GM18951 (cell line): ENCODE data around the gene KERA.

Experiments
- POLR2A ChIP-seq: IDR thresholded peaks from 4 replicates; pipeline ENCODE4 v1.6.1; 2011; ENCODE audit warnings: mild to moderate bottlenecking; ENCODE audit not compliant: insufficient read length, insufficient read depth; ENCODE audit errors: extremely low read depth
- in situ Hi-C: fragments of 300-500 bp; cut with MboI; formaldehyde crosslinking; loops from one replicate; pipeline ENCODE4 v1.12.0; 2022; ENCODE audit warnings: low sequenced_read_pairs, mixed read lengths, inconsistent platforms; ENCODE audit not compliant: unreplicated experiment

KERA gene

GRCh38 chr12:91057368-91058165, at the start of gene KERA:
Gene KERA (minus strand): TSS chr12:91058024. CDS start chr12:91056281, 1,743 bp downstream.
- in situ Hi-C loops = no loop called here
- no peak for TF ChIP-seq POLR2A

- no peak for TF ChIP-seq POLR2A
- in situ Hi-C loops = loop anchor here (10.0 kb wide), 1 partner anchor 131 kb away; no protein-coding TSS in a partner anchor
These were observed 48.5 kb upstream of the KERA start for GRCh38 chr12:91106283-91106682.

GRCh38 chr12:91105807-91106206, 48.0 kb upstream of the KERA start:
- in situ Hi-C loops = loop anchor here (10.0 kb wide), 1 partner anchor 131 kb away; no protein-coding TSS in a partner anchor

GRCh38 chr12:91104812-91105466, 47.1 kb upstream of the KERA start:
- TF ChIP-seq POLR2A = no peak

More at GRCh38 chr12:91105807-91106206, 48.0 kb upstream of the KERA start:
- no peak for TF ChIP-seq POLR2A

GRCh38 chr12:91103624-91104023, 45.8 kb upstream of the KERA start:
- in situ Hi-C loops = loop anchor here (10.0 kb wide), 1 partner anchor 129 kb away; no protein-coding TSS in a partner anchor
- TF ChIP-seq POLR2A = no peak

More at GRCh38 chr12:91104812-91105466, 47.1 kb upstream of the KERA start:
- in situ Hi-C loops = loop anchor here (10.0 kb wide), 1 partner anchor 130 kb away; no protein-coding TSS in a partner anchor

GRCh38 chr12:91103101-91103500, 45.3 kb upstream of the KERA start:
- in situ Hi-C loops = loop anchor here (10.0 kb wide), 1 partner anchor 128 kb away; no protein-coding TSS in a partner anchor
- TF ChIP-seq POLR2A = no peak

- in situ Hi-C loops = loop anchor here (10.0 kb wide), 1 partner anchor 126 kb away; no protein-coding TSS in a partner anchor
These were observed 43.1 kb upstream of the KERA start for GRCh38 chr12:91100906-91101305.

GRCh38 chr12:91099836-91100235, 42.0 kb upstream of the KERA start:
- TF ChIP-seq POLR2A = no peak
- in situ Hi-C loops = loop anchor here (10.0 kb wide), 1 partner anchor 125 kb away; no protein-coding TSS in a partner anchor

More at GRCh38 chr12:91100906-91101305, 43.1 kb upstream of the KERA start:
- TF ChIP-seq POLR2A = no peak

- TF ChIP-seq POLR2A = no peak
- in situ Hi-C loops = no loop called here
These were observed 41.5 kb upstream of the KERA start for GRCh38 chr12:91099341-91099740.

GRCh38 chr12:91098941-91099340, 41.1 kb upstream of the KERA start:
- TF ChIP-seq POLR2A = no peak
- in situ Hi-C loops = no loop called here

- in situ Hi-C loops = no loop called here
- TF ChIP-seq POLR2A = no peak
These were observed 40.6 kb upstream of the KERA start for GRCh38 chr12:91098461-91098860.

GRCh38 chr12:91094957-91095356, 37.1 kb upstream of the KERA start:
- TF ChIP-seq POLR2A = no peak
- in situ Hi-C loops = no loop called here

- TF ChIP-seq POLR2A = no peak
- in situ Hi-C loops = no loop called here
These were observed 36.3 kb upstream of the KERA start for GRCh38 chr12:91094032-91094662.
